SK-N-MC (cell line): ENCODE results near the gene GNAI2.
"Not testable (repeated sequence)": the region's sequence is repeated elsewhere in the genome, so short reads cannot be mapped to it uniquely, and the experiment has no call there.

Experiments
- DNase-seq: peaks from one replicate; pipeline ENCODE4 v3.0.0-alpha.2; 2011; ENCODE audit warnings: low read depth, low spot score
- H3K27ac ChIP-seq: fragments of 200-600 bp; sonication (generic); 2 replicates; pipeline ENCODE4 v1.5.1; 2016; ENCODE audit warnings: mixed run types
- H3K36me3 ChIP-seq: fragments of 200-600 bp; sonication (generic); 2 replicates; pipeline ENCODE4 v1.6.1; 2017; ENCODE audit warnings: antibody characterized with exemption, low read length, mixed read lengths; ENCODE audit not compliant: insufficient read depth
- H3K4me3 ChIP-seq: fragments of 200-600 bp; sonication (generic); 2 replicates; pipeline ENCODE4 v1.5.1; 2016
- H3K9ac ChIP-seq: fragments of 200-600 bp; sonication (generic); 2 replicates; pipeline ENCODE4 v1.8.0; 2017; ENCODE audit warnings: mixed run types, mixed read lengths; ENCODE audit not compliant: insufficient read length
- H3K9me3 ChIP-seq: fragments of 200-600 bp; sonication (generic); 2 replicates; pipeline ENCODE4 v1.6.1; 2017; ENCODE audit warnings: low read depth, mild to moderate bottlenecking, antibody characterized with exemption, low read length, moderate library complexity, mixed read lengths
- EZH2 ChIP-seq: fragments of 200-600 bp; sonication (generic); IDR thresholded peaks from one replicate; pipeline ENCODE4 v1.6.1; 2017; ENCODE audit warnings: antibody characterized with exemption
- FOXP2 ChIP-seq: optimal IDR thresholded peaks from 2 replicates; pipeline ENCODE3; 2011; ENCODE audit warnings: mild to moderate bottlenecking, moderate library complexity; ENCODE audit not compliant: insufficient read depth; ENCODE audit errors: extremely low read length, control extremely low read depth
- POLR2AphosphoS5 ChIP-seq: IDR thresholded peaks from 2 replicates; pipeline ENCODE4 v1.6.1; 2012; ENCODE audit warnings: mild to moderate bottlenecking, low read depth, low read length, borderline replicate concordance

GNAI2 gene

DNA sequence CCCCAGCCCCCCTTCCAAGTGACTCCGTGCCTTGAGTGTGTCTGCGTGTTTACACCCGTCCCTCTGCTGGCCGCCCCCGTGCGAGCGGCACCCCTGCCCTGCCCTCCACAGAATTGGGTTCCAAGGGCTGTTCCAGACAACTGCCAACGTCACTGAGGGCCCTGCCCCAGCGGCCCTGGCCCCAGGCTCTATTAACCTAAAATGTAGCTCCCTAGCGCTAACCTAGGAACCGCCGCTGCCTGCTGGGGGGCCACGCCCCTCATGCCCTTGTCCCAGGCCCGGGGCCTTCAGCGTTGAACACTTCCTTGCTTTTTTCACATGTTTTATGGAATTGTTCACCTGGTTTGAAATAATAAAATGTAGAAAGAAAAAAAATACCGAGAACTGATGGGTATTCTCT lies 23.0 kb downstream of the GNAI2 start:
- no peak overlapping the region for H3K4me3 ChIP-seq
- no peak overlapping the region for H3K9ac ChIP-seq
- H3K27ac ChIP-seq: no peak overlapping the region; the same call in 1 of the 2 replicates
- no peak for DNase-seq
- H3K9me3 ChIP-seq: no peaks in the 10 kb centered on the region
- TF ChIP-seq EZH2 (no peak), POLR2AphosphoS5 (no peak), FOXP2 (no peak)
- peaks cover 10% of the 10 kb centered on the region; the same call in 1 of the 2 replicates for H3K36me3 ChIP-seq

DNA sequence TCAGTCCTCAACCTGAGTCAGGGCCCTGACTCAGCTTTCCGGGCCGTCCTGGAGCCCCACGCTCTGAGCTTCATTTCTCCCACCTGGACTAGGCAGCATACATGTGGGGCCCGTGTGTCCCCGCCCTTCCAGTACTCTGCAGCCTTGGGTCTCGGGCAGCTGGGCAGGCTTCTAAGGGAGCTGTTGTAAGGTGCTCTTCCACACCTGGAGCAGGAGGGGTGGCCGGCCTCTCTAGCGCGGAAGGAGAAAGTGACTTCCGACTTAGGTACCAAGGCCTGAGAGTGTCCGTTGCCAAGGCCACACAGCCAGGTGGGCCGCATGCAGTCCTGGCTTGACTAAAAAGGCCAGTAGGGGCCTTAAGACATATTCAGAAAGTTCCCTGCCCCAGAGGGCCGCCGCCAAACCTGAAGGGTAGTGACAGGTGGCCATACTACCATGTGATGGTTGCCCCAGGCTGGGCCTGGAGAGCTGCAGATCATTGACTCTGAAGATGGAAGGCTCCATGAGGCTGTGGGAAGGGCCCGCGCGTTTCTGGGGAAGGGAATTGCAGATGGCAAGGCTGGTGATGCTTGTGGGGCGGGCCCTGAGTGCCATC lies 23.5 kb downstream of the GNAI2 start:
- Histone ChIP-seq H3K9me3 (no peaks in the 10 kb centered on the region), H3K9ac (no peak overlapping the region), H3K4me3 (peak overlapping the region; percentile 76), H3K36me3 (peaks cover 10% of the 10 kb centered on the region; the same call in 1 of the 2 replicates), H3K27ac (no peak overlapping the region)
- DNase-seq: no peak
- TF ChIP-seq FOXP2 (no peak), EZH2 (no peak), POLR2AphosphoS5 (no peak)

- Histone ChIP-seq H3K9me3 (no peaks in the 10 kb centered on the region), H3K9ac (peak overlapping the region; percentile 78), H3K36me3 (peaks cover 10% of the 10 kb centered on the region; the same call in 1 of the 2 replicates), H3K4me3 (peak overlapping the region; percentile 76), H3K27ac (no peak overlapping the region)
- no peak for DNase-seq
- TF ChIP-seq POLR2AphosphoS5 (no peak; the same call in 1 of the 2 replicates), EZH2 (no peak), FOXP2 (no peak)
Observed at GRCh38 chr3:50260027-50260941, 24.3 kb downstream of the GNAI2 start.

DNA sequence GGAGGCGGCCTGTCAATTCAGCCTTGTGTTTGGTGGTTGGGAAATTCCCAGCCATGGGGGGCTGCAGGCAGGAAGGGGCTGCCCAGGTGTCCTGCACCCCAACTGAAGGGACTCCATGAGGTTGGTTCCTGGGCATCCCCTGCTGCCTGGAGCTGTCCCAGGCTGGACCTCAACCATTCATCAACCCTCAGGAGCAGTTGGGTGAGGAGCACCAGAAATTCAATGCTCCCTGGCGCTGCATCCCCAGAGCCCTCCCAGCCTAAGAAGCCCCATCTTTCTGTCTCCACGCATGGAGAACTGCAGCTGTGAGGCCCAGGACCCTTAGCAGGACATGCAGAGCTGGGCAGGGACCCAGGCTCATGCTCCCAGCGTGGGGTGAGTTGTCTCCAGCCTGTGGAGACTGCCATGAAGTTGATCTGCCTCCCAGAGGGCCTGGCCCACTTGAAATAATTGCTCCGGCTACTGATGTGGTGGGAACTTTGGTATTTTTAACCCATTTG lies 25.0 kb downstream of the GNAI2 start:
- Histone ChIP-seq H3K36me3 (peaks cover 10% of the 10 kb centered on the region; the same call in 1 of the 2 replicates), H3K9ac (peak overlapping the region; percentile 78), H3K27ac (no peak overlapping the region), H3K4me3 (peak overlapping the region; percentile 76), H3K9me3 (no peaks in the 10 kb centered on the region)
- TF ChIP-seq EZH2: no peak
- no peak for DNase-seq

DNA sequence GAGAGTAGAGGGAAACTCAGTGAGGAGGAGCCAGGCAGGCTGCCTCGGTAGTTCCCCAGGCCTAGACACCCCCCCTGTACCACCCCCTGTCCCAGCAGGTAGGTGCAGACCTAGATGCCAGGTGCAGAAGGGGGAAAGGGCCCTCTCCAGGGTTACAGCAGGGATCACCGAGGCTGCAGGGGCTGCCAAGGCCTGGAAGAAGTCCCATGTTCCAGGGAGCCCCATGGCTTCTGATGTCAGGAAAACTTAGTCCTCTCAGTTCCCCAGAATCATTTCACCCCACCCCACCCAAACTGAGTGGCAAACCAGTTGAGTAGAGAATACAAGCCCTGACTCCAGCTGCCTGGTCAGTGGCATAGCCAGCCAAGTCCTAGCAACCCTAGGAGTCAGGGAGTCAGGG lies 25.5 kb downstream of the GNAI2 start:
- peaks cover 10% of the 10 kb centered on the region; the same call in 1 of the 2 replicates for H3K36me3 ChIP-seq
- H3K9me3 ChIP-seq: no peaks in the 10 kb centered on the region
- no peak overlapping the region for H3K27ac ChIP-seq
- TF ChIP-seq POLR2AphosphoS5: no peak
- H3K4me3 ChIP-seq: no peak overlapping the region
- H3K9ac ChIP-seq: no peak overlapping the region
- DNase-seq: no peak

- not testable (repeated sequence) for H3K27ac ChIP-seq, H3K9ac ChIP-seq, DNase-seq, H3K36me3 ChIP-seq, H3K9me3 ChIP-seq, H3K4me3 ChIP-seq
Observed at GRCh38 chr3:50262200-50262599, 26.2 kb downstream of the GNAI2 start.

GRCh38 chr3:50262778-50263177 lies 26.8 kb downstream of the GNAI2 start:
- TF ChIP-seq EZH2 (no peak), POLR2AphosphoS5 (no peak), FOXP2 (no peak)
- Histone ChIP-seq H3K9me3 (no peaks in the 10 kb centered on the region), H3K36me3 (no peaks in the 10 kb centered on the region; the same call in 1 of the 2 replicates), H3K4me3 (no peak overlapping the region), H3K27ac (no peak overlapping the region), H3K9ac (no peak overlapping the region)
- DNase-seq: no peak

GRCh38 chr3:50263478-50264382 lies 27.7 kb downstream of the GNAI2 start:
- Histone ChIP-seq H3K9ac (no peak overlapping the region), H3K27ac (peak overlapping the region; percentile 60), H3K36me3 (no peaks in the 10 kb centered on the region), H3K9me3 (no peaks in the 10 kb centered on the region), H3K4me3 (no peak overlapping the region)
- TF ChIP-seq POLR2AphosphoS5: no peak
- no peak for TF ChIP-seq FOXP2
- TF ChIP-seq EZH2: no peak
- DNase-seq: no peak
